Stimulated activated CD4-positive, alpha-beta T cell treated with anti-CD3 and anti-CD28 coated beads, Interleukin-1b, Interleukin-23, amount 100 ng/mL, for 4 hours (primary cell): Measurements from ENCODE around the gene USP13.

Experiments
- DNase-seq, 2 donors: peaks; one replicate each; pipeline ENCODE4 v3.0.0-alpha.2; 2020; ENCODE audit warnings: low read depth in 2 of 2

USP13 gene

DNA sequence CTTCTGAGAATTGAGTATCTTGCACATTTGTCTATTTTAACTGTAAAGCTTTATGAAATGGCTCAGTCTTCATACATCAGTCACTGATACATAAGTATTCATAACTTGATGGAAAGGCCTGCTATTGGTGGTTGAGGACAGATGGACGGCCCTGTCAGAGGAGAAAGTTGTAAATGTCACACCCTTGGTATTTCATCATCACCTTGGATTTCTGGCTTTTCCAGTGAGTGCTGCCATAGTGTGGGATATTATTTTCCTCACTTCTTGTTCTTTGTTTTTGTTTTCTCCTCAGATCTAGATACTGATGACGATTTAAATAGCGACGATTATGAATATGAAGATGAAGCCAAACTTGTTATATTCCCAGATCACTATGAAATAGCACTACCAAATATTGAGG, 47.9 kb downstream of the USP13 start:
- no peak for DNase-seq

DNA sequence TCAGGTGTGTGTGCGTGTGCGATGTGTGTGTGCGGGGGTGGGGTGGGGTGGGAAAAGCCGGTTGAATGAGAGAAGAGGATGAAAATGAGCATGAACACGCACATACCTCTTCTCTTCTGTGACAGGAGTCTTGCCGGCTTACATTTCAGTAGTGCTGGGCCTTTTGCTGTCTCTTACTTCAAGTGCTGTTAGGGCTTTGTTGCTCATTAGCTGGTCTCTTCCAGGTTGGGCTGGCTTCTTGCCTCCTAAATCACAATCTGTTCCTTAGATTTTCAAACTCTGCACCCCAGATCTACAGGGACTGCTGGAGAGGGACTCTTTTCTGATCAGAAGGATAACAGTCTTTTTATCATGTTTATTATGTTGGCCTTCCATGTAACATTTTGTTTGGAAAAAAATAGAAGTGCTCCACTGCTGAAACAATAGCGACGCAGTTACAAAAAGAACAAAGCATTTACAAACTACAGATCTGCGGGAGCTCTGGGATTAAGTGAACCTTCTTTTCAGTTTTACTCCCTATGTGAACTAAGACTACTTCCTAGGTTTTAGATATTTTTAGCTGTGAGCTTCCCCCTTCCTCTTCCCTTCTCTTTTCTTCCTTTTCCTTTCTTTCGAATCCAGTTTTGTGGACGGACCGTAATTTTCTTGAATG, 48.5 kb downstream of the USP13 start:
- DNase-seq = no peak

DNA sequence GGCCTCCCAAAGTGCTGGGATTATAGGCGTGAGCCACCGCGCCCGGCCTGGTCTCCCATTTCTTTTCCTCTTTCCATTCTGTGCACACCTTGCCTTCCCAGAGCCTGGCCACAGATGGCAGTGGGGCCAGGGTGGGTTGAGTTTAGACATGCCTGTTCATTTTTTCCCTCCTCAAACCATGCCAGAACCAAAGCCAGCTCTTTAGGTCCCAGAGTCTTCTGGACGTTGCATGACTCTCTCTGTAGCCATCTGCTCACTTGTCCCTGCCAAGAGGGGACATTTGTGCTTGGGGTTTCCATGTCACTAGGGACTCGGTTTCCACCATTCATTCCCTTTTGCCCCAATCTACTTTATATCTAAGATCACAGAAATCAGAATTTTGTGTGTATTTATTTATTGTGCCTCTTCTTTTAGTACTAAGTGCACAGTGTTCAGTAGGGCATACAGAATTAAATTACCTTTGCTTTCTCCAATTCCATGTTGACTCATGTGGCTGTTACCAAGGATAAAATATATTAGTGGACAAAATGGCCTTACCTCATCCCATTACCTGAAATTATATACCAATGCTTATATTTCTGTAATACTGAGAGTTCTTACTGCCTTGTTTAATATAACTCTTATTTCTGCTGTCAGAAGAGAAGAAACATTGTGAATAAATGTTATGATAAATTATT, 49.6 kb downstream of the USP13 start:
- DNase-seq = no peak

DNA sequence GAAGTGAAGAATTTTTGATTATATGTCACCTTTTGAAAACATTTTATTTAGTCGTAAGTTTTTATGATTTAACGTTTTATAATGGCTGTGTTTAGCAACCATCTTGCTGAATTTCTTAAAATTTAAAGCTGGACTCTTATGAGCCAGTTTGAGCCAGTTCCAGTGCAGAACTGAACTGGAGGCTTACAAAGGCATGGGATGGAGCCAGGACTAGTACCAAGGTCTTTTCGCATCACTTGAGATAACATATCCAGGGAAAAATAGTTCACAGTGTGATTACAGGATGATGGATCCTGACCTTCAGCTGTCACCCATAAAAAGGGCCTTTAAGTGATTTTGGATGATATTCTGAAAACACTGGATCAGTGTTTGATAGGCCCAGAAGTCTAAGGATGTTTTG, 51.0 kb downstream of the USP13 start:
- no peak for DNase-seq

DNA sequence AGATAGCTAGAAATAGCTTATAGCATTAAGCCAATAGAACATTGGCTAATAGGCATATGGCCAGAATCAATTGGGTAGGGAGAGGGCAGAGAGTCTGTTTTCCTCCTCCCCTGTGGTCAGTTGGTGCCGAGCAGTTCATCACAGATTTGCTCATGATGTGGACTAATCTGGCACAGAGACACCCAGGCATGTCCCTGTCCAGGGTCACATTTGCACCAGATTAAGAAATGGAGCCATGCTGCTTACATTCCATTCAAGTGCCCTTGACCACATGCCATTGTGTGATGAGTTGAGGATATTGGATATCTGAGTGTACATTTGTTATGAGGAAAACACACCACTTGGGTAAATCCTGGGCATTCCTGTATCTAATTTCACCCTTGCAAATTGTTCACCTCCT, 53.4 kb downstream of the USP13 start:
- no peak for DNase-seq

DNA sequence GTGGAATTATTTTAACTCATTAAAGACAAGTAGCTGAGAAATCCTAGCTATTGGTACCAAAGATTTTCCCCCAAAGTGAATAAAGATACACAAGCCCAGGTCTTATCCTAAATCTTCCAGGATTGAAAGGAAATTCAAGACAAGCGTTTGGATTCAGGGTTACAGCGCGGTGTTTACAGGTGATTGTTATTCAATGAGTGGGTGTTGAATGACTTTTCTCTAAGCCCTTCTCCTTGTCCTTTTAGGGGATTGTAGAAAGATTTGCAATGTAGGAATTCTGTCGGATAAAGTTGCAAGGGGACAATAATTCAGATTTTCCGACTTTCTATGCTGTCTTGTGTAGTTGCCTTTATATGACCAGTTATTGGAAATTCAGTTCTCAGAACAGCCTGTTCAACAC, 57.2 kb downstream of the USP13 start:
- DNase-seq = no peak

DNA sequence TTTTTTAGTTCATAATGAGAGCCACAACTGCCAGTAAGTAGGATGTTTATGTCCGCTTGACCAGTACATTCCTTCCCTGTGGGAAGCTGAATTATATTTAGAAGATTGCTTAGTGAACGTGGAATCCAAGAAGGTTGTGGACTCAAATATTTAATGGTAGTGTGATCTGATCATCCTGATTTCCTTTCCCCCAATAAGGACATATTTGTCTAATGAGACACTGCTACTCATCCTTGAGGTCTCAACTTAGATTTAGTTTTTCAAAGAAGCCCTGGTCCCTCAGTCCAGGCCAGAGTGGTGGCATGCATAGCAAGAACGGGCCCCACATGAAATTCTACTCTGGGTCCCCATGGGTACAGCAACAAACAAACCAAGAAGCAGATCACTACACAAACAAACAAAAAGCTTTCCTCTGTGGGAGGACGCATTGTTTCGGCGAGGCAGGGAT, 60.8 kb downstream of the USP13 start:
- DNase-seq = no peak

DNA sequence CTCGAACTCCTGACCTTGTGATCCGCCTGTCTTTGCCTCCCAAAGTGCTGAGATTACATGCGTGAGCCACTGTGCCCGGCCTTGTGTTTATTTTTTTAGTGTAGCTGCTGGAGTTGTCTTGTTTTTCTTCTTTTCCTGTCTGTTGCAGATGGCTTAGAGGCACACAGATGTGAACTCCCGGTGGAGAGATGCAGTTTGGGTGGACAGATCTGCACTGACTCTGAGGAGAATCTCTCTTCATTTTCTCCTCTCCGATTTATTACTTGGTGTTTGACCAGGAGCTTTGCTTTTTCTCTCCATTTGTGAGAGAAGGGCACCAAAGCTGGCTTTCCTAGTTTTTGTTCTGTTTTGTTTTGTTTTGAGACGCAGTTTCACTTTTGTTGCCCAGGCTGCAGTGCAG, 62.7 kb downstream of the USP13 start:
- no peak for DNase-seq

DNA sequence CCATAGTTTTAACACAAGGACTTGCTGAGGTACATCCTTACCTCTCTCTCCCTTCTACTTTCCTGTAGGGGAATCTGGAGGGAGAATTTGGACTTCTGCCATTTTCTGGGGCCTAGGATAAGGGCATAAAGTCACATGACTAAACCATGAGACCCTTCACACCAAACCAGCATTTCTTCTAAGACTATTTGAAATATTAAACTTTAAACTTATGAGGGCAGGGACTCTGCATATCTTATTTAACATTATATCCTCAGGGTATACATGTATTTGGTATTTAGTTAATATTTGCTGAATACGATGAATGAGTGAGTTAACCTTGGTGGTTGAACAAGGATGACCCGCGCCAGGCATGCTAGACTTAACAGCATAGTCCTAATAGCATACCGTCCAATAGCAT, 63.4 kb downstream of the USP13 start:
- no peak for DNase-seq

DNA sequence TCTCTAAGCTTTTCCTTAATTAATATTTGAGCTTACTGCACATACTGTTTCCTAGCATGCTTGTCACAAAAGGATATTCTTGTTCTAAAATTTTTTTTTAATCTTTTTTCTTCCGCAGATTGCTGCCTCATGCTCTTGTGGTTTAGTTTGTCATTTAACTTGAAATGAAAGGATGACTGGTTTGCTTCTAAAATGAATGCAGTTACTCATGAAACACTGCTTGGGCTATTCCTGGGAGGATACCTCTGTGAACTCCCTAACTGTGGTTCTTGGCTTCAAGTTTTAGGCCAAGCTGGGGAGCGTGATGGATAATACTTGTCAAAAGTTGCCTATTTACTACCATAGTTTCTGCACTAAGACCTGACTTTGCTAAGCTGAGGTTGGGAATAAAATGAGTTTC, 64.0 kb downstream of the USP13 start:
- DNase-seq = no peak

DNA sequence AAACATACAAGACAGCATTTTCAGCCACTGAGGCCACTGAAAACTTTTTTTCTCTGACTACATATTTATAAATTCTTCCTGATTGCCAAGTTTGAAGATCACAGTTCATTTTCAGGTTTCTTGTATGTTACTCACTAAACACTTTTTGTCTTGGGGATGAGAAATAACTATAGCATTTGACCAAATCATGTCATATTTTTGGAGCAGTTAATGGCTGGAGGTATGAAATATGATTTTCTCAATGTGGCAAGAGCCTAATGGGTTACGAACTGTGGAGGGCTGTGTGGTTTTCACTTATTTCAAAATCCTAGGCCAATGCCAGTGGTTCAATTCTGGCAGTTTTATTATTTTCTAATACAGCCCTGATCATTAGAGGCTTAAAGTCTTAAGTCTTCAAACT, 64.4 kb downstream of the USP13 start:
- no peak for DNase-seq

DNA sequence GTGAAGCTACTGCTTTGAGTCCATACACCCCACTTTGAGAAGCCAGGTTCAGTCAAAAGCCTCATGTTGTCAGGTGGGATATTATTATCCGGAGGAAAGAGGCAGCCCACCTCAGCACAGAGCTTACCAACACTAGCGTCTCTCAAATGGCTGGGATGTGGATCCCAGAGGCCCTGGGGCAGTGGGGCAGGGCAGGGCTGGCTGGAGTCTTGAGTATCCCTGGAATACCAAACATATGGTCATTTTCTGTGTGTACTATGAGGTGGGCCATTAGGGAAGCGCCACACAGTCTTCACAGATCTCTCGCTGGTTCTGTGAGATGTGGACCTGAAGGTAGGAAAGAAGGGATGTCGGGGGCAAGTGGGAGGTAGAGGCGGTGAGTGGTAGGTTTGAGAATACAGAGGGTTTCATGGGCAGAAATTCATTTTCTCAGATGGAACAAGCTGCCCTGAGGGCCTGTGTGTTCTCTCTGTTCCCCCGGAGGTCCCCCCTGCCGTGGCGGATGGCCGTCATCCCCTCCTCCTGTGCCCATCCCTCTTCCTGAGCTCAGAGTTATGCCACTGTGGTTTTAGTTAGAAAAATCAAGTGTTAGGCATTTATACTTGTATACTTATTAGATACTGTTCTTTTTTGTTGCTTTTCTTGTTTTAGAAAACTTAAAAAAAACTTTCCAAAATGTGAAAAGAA, 66.4 kb downstream of the USP13 start:
- no peak for DNase-seq

DNA sequence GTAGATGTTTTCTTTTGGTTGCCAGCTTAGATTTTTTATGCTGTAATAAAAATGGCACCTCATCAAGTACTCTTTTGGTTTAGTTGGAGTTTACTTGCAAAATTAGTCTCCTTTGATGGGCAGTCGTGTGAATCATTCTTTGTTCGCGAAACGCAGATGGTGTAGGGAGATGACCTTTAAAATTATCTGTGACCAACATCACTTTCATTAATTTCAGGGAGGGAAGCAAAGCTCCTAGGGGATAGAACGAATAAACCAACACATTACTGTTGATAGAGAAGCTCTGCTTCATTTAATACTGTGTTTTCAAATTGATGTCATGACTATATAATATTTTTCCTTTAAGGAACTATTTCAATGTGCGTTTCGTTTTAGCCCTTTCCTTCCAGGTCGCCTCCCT, 67.4 kb downstream of the USP13 start:
- no peak for DNase-seq

DNA sequence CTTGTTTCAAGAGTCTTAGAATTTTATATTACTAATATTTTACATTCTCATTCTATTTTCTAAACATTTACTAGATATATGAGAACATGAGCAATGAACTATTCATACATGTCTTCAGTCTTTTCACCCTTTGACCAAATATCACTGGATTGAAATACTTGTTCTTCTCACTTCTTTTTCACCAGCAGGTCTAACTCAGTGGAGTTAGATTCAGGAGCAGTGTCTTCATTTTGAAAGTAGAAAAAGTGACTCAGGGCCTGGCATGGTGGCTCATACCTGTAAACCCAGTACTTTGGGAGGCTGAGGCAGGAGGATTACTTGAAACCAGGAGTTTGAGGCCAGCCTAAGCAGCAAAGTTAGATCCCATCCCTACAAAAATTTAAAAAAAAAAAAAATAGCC, 70.8 kb downstream of the USP13 start:
- no peak for DNase-seq

DNA sequence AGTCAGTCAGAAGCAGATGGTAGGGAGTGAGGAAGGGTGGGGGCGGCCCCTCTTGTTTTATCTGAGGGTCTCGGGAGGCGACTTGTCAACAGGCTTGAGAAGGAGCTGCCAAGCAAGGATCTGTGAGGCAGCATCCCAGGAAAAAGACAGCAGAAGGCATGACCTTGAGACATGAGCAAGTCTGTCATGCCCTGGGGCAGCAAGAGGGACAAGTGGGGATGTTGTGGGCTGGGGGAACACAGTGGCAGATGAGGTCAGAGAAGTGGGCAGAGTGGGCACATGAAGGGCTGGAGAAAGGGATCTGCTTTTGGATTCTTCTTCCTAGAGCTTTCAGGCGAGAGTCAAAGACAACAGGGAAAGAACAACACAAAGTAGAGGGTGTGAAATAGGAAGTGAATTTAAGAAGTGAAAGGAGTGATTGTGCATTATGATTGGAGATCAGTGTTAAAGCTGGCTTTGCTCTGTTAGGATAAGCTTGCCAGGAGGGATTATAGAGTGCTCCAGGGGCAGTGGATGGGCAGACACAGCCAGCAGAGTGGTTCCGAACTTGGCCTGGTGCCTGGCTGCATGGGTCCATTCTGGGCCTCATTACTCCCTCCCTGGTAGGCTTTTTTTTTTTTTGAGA, 73.3 kb downstream of the USP13 start:
- DNase-seq = no peak

DNA sequence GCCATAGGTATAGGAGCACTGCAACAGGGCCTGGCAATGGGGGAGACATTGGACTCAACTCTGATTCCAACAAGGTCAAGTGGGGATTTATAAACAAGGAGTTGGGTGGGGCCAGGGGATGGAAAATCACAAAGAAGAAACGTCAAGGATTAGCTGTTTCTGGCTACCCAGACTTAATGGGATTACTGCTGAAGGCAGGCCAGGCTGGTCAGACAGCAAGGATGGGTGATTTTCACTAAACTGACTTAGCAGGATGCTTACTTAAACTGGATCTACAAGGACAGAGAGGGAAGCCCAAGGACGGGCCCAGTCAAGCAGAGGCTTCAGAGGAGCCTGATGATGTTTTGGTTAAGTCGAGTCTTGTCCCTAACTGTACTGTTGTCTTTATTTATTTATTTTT, 76.2 kb downstream of the USP13 start:
- DNase-seq = no peak

DNA sequence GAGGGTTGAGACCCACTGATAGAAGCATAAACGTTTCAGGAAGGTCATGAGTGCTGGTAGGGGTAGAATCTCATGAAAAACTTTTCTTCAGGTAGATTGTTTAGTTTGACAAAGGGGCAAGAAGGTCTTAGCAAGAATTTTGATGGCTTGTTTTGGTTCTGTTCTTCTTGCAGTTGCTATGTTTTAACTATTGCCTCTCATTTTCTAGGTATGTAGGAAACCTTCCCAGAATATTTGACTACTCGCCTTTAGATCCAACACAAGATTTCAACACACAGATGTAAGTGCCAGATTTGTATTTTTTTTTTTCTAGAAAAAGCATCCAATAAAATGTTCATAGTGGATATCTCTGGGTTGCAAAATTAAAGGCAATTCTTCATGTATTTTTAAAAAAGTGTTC, 77.1 kb downstream of the USP13 start:
- DNase-seq = no peak

DNA sequence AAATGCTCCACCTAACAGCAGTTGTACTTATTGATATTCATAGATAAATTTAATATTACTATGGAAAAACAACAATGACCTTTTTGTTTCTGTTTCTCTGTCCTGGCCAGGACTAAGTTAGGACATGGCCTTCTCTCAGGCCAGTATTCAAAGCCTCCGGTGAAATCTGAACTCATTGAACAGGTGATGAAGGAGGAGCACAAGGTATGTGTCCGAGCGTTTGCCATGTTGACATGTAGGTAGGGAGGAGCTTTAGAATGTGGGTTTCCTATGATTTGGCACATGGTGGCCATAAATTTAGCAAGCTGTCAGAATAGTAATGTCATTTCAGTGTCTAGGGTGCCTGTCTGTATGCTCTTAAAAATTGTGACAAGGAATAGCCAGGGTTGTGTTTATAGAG, 77.7 kb downstream of the USP13 start:
- no peak for DNase-seq

DNA sequence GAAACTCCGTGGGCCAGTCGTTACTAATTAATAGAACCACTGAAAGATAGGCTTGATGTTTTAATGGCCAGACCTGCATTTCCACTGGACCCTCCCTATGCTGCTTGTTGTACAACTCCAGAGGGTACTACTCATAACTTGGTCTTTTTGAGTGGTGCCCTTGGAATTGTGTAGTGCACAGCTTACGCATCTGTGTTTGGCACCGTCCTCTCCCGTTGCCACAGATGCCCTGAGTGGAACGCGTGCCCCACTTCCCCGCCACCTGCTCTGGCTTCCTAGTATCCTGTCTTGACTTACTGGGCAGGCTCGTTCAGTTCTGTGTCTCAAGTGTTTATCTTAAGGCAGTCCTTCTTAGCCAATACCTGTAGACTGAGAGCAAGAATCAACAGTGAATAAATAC, 78.7 kb downstream of the USP13 start:
- DNase-seq = no peak

DNA sequence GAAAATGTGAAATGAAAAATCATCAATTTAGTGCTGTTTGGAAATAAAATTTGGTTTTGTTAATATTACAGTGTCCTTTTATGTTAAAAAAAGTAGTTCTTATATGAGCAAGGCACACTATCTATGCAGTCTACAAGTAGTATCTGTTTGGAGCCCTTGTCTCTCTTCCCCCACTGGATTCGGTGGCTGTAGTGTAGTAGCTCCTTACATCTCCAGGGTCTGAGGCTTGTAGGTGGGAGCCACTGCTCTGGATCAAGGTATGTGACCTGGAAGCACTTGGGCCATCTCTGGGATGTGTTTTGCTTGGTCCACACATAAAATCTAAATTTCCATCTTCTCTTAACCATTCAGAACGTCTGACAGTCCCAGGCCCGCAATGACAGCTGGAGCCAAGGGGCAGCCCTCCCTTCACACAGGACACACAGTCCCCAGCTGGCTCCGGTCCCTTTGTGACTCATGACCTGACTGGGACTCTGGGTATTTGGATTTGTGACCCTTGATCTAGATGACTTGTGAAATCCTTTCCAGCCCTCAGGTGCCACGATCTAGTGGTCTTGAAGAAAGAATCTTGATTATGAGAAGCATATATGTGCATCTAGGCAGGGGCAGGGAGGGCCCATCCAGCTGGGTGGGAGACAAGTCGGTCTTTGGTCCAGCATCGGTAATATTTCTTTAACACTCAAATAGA, 80.0 kb downstream of the USP13 start:
- no peak for DNase-seq

DNA sequence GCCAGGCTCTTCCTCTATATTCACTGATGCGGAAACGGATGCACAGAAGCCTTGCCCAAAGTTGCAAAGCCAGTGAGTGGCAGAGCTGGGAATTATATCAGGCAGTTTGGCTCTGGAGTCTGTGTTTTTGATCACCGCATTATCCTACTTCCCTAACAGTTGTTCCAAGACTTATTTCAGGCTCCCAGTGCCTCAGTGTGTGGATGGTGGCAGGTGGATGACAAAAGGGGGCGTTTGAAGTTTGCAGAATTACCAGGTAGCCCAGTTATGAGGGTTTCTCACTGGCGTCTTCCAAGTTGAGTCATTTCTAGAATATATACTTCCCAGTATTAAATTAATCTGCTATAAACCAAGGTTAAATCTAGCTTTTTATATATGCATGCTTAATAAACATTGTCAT, 81.0 kb downstream of the USP13 start:
- no peak for DNase-seq
